GM18909 (cell line): ENCODE data around the gene ZFAND6.
"Not testable (repeated sequence)": the region's sequence is repeated elsewhere in the genome, so short reads cannot be mapped to it uniquely, and the experiment has no call there.

ENCODE experiments used
- ATAC-seq: cut with Tn5 transposase; IDR thresholded peaks from one replicate; pipeline ENCODE4 v1.9.1; 2021; ENCODE audit warnings: mild to moderate bottlenecking; ENCODE audit not compliant: unreplicated experiment, poor library complexity

ZFAND6 gene

DNA sequence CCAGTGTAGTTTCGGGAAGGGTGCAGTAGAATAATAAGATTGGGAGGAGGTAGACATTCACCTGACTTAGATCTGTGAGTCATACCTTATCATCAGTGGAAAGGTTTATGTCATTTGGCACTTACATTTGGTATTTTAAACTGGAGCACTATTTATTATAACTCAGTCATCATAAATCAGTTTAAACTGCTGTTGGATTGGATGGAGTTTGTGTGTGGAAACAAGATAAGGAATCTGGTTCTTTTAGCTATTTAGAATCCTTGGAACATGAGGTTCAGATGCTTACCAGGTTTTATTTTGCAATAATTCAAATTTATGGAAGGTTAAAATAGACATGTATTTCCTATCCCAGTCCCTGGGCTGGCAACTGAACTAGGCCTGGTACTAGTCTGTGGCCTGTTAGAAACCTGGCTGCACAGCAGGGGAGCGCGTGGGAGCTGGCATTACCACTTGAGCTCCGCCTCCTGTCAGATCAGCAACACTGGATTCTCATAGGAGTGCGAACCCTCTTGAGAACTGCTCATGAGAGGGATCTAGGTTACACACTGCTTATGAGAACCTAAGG lies 34.5 kb downstream of the ZFAND6 start:
- ATAC-seq = no peak

DNA sequence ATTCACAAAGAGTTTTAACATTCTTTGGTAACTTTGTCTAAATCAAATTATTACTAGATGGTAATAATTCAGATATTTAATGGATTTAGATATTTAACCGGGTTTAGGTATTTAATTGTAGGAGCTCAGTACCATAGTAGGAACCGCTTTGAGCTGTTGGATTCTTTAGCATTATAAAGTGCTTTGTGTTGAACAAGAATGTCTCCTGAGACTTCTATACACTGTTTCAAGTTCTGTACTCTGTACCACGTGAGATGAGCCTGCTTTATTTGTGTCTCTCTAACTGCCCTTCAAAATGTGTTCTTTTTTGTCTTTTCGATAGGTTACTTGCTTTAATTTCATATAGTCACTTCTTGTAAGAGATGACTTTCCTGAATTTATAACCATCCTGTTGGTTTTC lies 36.0 kb downstream of the ZFAND6 start:
- no peak for ATAC-seq

DNA sequence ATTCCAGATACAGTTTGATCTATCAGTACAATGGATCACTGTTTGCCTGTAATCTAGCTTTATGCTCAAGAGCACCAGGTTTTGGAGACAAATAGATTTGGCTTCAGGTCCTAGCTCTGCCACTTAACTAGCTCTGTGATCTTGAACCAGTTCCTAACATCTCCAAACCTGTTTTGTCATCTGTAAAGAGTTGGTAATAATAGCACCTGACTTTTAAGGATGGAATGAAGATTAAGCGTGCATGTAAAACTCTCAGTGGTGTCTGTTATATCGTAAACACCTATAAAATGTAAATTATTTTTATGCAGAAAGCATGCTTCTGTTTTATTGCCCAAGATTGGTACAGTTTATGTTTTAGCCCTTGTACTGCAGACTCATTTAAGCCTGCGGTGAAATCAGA lies 36.5 kb downstream of the ZFAND6 start:
- ATAC-seq = no peak

DNA sequence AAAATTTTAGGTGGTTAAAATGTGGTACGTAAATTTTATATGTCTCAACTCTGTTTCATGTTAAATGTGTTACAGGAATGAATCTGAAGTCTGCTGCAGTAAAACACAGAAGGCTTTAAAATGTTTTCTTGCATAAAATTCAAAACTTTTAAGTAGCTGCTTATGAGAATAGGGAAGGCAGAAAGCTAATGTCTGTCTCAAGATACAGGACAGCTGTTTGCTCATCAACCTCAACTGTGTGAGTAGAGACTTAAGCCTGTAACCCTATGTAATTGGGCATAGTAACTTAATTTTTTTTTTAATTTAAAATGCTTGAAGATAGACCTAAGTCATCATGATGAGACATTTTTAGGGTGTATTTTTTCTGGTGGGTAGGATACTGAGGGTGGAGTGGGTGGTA lies 38.9 kb downstream of the ZFAND6 start:
- ATAC-seq = no peak

DNA sequence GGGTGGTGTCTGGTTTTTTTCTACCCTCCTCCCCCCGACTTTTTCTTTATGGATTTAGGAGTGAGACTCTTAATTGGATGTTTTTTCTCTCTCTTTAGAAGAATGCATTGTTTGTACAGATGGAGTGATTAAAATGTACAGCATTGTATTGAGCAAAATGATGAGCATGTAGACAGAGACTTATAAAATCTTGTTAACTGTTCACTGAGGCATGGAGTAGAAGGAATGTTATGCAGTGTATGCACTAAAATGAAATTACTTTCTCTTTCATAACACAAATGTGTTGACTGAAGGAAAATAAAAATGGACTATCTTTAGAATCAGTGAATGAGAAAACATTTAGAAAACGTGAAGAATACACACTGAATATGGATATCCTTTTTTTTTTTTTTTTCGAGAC lies 39.8 kb downstream of the ZFAND6 start:
- ATAC-seq = peak; percentile 48

DNA sequence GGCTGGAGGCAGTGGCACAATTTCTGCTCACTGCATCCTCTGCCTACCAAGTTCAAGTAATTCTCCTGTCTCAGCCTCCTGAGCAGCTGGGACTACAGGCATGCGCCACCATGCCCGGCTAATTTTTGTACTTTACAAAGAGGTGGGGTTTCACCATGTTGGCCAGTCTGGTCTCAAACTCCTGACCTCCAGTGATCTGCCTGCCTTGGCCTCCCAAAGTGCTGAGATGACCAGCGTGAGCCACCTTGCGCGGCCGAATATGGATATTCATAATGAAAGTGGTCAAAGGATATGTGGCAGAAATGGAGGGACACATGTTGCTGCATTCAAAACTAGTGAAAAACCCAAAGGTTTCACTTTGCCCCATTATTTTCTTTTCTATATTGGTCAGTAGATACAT lies 40.2 kb downstream of the ZFAND6 start:
- peak; percentile 76 for ATAC-seq

DNA sequence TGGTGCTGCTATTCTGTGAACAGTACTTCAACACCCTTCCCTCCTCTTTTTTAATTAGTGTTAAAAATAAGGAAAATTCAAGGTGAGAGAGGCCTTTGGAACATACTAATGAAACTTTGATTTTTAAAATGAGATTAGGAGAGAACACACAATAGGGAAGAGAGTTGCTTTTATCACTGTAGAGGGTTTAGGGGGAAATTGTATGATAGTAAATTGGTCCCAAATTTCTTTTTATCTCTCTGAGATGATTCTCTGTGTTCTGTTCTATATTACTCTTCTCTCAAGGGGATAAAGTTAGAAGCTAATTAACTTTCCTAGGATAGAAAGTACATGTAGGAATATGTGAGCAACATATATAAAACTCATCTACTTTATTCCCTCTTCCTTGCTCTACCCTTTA lies 40.8 kb downstream of the ZFAND6 start:
- ATAC-seq = no peak

DNA sequence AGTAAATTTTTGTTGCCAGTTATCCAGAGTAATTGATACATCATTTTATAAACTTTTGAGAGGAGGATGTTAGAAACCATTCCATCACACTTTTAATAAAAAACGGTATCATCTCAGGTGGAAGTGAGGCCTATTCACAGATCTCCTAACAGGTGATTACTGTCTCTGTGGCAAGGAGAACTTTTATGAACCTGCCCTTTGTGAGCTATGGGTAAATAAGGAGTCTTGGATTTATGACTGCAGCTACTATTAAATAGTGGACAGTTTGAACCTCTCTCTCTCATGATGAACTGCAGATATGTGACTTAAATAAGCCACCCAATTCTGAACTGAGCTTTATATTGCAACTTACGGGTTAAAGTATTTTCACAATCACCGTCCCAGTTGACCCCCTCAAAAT lies 45.7 kb downstream of the ZFAND6 start:
- ATAC-seq = no peak

DNA sequence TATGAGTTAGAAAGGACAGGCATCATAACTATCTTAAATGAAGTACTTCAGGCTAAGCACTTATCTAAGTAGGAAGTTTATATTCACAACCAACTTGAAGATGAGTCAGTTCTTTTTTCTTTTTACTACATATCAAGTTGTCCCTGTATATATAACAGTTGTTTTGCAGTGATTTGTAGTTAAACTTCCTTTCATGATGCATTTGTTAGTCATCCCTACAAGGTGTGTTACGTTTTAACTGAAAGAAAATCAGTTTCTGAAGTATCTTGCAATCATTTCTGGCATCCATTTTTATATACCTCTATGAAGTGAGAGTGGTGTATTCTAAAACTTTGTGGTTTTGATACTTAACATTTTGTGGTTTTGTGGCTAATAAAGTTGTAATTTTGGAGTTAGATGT lies 46.1 kb downstream of the ZFAND6 start:
- no peak for ATAC-seq

DNA sequence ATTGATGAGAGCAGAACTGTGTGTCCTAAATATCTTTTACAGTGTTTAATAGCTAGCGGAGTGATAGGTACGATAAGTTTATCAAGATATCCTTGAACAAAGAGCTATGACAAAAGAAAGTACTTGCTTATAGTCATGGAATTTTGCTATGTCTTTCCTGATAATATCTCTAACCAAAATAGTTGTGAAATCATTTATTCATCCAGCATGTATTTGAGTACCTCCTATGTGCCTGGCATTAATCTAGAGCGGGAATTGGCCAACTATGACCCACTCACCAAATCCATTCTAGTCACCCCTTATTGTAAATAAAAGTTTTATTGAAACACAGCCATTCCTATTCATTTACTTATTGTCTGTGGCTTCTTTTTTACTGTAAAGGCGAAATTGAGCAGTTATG lies 46.6 kb downstream of the ZFAND6 start:
- no peak for ATAC-seq

DNA sequence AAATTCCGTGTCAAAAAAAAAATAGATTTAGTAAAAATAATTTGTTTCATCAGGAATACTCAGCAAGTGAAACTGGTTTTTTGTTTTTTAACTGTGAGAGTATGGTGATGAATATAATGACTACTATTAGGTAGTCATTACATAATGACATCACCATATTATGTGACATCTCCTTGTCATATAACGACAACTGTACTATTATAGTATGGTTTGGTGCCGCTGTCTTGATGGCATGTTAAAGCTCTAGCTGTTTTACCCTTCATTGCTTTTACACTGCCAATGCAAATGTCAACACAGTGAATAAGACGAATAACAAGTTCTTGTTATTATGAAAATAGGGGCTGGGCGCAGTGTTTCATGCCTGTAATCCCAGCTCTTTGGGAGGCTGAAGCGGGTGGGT lies 47.7 kb downstream of the ZFAND6 start:
- ATAC-seq = no peak

DNA sequence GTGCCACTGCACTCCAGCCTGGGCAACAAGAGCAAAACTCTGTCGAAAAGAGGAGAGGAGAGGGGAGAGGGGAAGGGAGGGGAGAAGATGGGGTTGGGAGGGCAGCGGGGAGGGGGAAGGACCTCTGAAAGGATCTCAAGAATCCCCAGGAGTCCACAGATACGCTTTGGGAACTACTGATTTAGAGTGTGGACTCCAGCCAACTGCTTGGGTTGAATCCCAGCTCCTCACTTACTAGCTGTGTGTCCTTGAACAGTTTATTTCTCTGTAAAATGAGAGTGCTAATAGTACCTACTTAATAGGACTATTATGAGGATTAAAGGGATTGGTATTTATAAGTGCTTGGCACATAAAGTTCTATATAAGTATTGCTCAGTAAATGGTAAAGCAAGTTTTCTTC lies 48.3 kb downstream of the ZFAND6 start:
- no peak for ATAC-seq

DNA sequence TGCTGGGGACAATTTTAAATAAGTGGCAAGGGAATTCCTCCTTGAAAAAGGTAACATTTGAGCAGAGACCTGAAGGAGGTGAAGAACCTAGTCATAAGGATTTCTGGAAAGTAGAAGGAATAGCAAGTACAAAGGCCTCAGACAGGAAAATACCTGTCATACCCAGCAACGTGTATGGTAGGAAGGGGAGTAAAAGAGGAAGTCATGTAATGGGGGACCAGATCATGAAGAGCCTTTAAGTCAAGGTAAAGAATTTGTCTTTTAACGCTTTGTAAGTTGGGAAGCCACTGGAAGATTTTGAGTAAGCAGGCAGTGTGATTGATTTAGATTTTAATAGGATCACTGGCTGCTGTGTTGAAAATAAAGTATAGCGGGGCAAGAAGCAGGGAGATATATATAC lies 49.9 kb downstream of the ZFAND6 start:
- ATAC-seq = no peak

DNA sequence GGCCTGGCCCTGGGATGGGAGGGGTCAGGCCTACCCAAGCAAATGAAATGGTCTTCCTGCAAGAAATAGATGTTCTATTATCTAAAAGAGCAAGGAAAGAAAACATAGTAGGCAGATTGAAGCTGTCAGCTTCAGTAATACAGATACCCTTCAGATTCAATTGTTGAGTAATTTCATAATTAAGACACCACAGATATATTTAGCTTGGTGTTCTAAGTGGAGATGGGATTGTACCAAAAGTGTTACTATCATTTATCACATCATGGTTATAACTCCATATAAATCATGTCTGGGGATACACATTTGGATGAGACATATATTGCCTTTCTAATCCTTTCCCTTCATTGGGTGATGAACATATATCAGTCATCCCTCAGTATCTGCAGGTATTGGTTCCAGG lies 51.4 kb downstream of the ZFAND6 start:
- no peak for ATAC-seq

DNA sequence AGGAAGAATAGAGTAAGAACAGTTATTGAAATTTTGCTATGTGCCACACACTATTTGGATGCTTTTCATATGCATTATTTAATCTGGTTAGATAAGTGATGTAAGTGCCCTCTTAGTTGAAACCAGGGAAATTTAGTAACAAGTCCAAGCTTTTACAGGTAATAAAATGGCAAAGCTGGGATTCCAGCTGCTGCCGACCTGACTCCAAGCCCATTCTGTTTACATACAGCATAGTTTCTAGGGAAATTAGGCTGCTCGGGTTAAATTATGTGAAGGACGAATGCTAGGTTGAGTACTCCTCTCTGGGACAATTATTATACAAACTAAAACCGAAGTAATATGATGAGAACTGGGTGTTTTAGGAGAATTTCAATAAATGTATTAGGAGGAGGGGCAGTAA lies 54.6 kb downstream of the ZFAND6 start:
- ATAC-seq = no peak

DNA sequence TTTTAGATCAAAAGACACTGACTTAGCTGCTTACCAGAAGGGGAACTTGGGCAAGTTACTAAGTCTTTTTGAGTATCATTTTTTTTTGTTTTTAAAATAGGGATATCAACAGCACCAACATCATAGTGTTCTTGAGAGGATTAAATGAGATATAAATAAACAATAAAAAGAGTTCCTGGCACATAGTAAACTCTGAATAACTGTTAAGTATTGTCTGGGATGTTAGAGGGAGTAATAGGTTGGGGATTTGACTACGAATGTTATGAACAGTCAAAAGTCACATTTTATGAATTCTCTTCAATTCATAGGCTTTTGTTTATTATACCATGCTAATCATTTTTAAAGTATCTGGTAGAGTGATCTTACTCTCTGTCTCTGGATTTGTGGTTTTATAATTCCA lies 55.5 kb downstream of the ZFAND6 start:
- ATAC-seq = no peak

DNA sequence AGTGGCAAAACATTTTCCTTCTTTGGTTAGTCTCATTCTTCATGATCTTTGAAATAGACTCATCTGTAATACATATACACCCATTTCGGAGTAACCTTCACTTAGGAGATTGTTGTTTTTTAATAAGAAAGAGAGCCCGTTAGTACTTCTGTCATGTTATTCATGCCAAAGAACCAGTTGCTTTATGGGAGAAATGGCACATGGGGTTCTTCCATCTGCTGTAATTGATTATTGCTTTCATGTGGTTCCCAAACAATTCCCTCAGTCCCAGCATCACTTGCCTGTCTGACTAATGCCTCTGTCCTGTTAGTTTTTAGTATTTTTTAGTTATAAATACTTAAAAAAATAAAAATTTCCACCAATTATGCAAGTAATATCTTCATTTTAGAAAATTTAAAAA lies 59.5 kb downstream of the ZFAND6 start:
- ATAC-seq = no peak

DNA sequence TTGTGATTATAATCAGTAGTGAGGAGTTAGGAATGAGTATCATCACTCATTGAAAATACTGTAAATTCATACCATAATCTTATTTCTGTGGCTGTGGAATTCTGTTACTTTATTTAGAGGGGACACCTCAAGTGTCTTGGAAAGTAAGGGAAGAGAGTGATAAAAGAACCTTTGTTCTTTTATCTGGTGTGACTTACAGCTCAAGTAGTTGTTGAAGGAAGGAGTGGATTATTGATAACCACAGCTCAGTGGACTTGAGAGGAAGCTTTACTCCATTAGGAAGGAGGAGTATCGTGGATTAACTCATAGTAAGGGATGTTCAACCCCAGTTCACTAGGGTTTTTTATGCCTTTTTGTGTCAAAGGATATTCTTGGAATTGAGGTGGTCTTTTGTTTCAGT lies 61.2 kb downstream of the ZFAND6 start:
- ATAC-seq = no peak

DNA sequence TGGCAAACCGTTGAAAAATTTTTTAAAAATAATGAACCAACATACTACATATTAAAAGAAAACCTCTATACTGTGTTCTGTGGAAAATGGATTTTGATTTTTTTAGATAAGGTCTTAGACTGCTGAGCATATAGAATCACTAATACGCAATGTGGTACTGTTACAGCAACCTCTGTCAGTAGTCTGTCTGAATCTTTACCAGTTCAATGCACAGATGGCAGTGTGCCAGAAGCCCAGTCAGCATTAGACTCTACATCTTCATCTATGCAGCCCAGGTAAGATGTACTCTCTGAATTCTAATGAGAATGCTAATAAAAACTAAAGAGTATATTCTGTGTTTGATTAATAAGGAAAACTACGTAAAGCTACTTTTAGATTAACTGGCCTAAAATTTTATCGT lies 62.1 kb downstream of the ZFAND6 start:
- no peak for ATAC-seq

DNA sequence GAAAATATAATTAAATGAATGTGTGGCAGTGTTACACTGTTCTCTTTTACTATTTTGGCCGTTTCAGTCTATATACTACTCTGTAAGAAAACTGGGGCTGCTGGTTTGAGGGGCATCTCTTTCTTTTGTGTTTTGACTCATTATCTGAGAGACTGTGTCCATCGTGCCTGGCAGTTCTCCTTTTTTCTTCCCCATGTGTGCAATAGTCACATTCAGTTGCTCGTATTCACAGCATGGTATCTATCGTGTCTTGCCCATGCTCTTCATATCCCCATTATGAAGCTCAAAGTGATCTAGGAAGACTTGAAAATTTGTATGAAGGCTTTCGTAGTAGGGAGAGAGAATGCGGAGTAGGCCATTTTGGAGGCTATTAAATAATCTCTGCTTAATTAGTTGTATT lies 63.6 kb downstream of the ZFAND6 start:
- ATAC-seq = no peak

DNA sequence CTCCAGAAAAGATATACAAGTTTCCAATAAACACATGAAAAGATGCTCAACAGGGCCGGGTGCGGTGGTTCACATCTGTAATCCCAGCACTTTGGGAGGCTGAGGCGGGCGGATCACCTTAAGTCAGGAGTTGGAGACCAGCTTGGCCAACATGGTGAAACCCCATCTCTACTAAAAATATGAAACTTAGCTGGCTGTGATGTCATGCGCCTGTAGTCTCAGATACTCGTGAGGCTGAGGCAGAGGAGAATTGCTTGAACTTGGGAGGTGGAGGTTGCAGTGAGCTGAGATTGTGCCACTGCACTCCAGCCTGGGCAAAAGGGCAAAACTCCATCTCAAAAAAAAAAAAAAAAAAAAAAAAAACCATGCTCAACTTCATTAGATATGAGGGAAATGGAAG lies 67.8 kb downstream of the ZFAND6 start:
- ATAC-seq = not testable (repeated sequence)

DNA sequence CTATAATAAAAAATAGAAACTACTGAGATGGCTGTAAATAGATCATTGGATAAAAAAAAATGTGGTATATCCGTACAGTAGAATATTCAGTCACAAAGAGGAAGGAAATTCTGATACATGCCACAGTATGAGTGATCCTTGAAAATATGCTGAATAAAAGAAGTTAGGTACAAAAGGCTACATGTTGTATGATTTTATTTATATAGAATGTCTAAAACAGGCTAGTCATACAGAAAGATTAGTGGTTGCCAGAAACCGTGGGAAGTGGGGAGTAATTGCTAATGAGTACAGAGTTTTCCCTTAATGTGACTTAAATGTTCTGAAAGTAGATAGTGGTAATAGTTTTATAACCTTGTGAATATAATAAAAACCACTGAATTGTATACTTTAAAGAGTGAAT lies 68.4 kb downstream of the ZFAND6 start:
- ATAC-seq = no peak

DNA sequence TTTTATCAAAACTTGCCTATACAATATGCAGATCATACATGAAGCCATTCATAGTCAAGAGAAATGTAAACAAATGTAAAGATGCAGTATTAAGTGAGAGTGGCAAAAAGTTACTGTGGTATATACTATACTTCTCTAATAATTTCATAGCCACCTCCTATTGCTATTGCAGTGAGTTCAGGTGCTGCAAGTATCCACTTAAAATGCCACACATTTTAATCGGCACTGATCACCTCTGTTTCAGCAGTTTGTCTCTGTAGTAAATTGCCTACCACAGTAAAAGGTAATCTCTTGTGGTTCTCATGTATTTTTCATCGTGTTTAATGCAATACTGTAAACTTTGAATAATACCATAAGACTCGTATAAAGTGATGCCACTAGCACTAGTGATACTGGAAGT lies 72.9 kb downstream of the ZFAND6 start:
- no peak for ATAC-seq
